ENCODE results near the gene ACTG1.

GRCh38 chr17:81533339-81534141, 20.9 kb upstream of the ACTG1 start:
- TF ChIP-seq POLR2A (IDR thresholded peaks at IDR 0.05; ENCODE audit: low read depth, low read length) = no peak
- no peak for TF ChIP-seq POLR2AphosphoS5 (IDR thresholded peaks at IDR 0.05; ENCODE audit: low read depth, low read length)
- no peak for TF ChIP-seq TAF1 (IDR thresholded peaks at IDR 0.05; ENCODE audit: low read depth, low read length)
